CD14-positive monocyte (primary cell): Measurements from ENCODE around the gene CTRB1. TPM values are rescaled to one million over a fixed set of nuclear protein-coding genes. Genes with fewer than 3 reads are reported as not detected.
A peak's percentile ranks its signal among the peaks of the same experiment; 100 is the strongest.

Source experiments
- DNase-seq, 3 donors: peaks; one replicate each; pipeline ENCODE4 v3.0.0-alpha.2; 2011 to 2022
- H2AFZ ChIP-seq: 2 replicates; pipeline ENCODE4 v1.6.0; 2012; ENCODE audit warnings: mild to moderate bottlenecking, low read depth, low read length, inconsistent platforms; ENCODE audit not compliant: insufficient read depth, poor library complexity, severe bottlenecking
- H3K27ac ChIP-seq, 2 donors: 1 replicate in 1 of 2; 2 replicates in 1 of 2; pipeline ENCODE4 v1.5.1; 2012 to 2013; ENCODE audit warnings: low read length in 2 of 2, control low read depth in 1 of 2, inconsistent platforms in 1 of 2, low read depth in 1 of 2, mild to moderate bottlenecking in 1 of 2
- H3K27me3 ChIP-seq, 2 donors: one replicate each; pipeline versions ENCODE4 v1.6.0 to v1.6.1; 2011 to 2013; ENCODE audit warnings: low read length in 2 of 2; ENCODE audit not compliant: control insufficient read depth in 2 of 2, insufficient read depth in 2 of 2
- H3K36me3 ChIP-seq, 2 donors: replicated peaks in 1 of 2; 1 replicate in 1 of 2; 2 replicates in 1 of 2; pipeline versions ENCODE4 v1.5.1 to v1.6.1; 2012 to 2013; ENCODE audit warnings: low read length in 2 of 2, control low read depth in 1 of 2, inconsistent platforms in 1 of 2, mild to moderate bottlenecking in 1 of 2; ENCODE audit not compliant: insufficient read depth in 2 of 2, control insufficient read depth in 1 of 2
- H3K4me1 ChIP-seq, 2 donors: 1 replicate in 1 of 2; 2 replicates in 1 of 2; pipeline versions ENCODE4 v1.5.1 to v1.6.1; 2012 to 2013; ENCODE audit warnings: low read length in 2 of 2, control low read depth in 1 of 2, inconsistent platforms in 1 of 2, mild to moderate bottlenecking in 1 of 2, moderate library complexity in 1 of 2; ENCODE audit not compliant: insufficient read depth in 2 of 2, control insufficient read depth in 1 of 2
- H3K4me2 ChIP-seq: replicated peaks from 2 replicates; pipeline ENCODE3; 2012; ENCODE audit warnings: low read length, moderate library complexity, mild to moderate bottlenecking; ENCODE audit not compliant: poor library complexity, severe bottlenecking; ENCODE audit errors: extremely low read depth
- H3K4me3 ChIP-seq, 3 experiments: fragments of 200-600 bp in 1 of 3; sonication (generic) in 1 of 3; replicated peaks in 1 of 3; 1 replicate in 2 of 3; 2 replicates in 1 of 3; pipeline ENCODE4 v1.5.1; 2011 to 2013; ENCODE audit warnings: low read length in 3 of 3, mild to moderate bottlenecking in 3 of 3, control low read depth in 2 of 3, low read depth in 2 of 3, inconsistent platforms in 1 of 3, moderate library complexity in 1 of 3
- H3K79me2 ChIP-seq: 2 replicates; pipeline ENCODE4 v1.6.0; 2012; ENCODE audit warnings: mild to moderate bottlenecking, control low read depth, inconsistent platforms, low read length, moderate library complexity; ENCODE audit not compliant: insufficient read depth
- H3K9ac ChIP-seq: 2 replicates; pipeline ENCODE4 v1.6.0; 2017; ENCODE audit warnings: low read length, mild to moderate bottlenecking; ENCODE audit not compliant: insufficient read depth, poor library complexity, severe bottlenecking
- H3K9me3 ChIP-seq, 2 donors: replicated peaks in 1 of 2; 1 replicate in 1 of 2; 2 replicates in 1 of 2; pipeline versions ENCODE4 v1.5.1 to v1.6.1; 2012 to 2013; ENCODE audit warnings: low read length in 2 of 2, control low read depth in 1 of 2; ENCODE audit not compliant: control insufficient read depth in 1 of 2, insufficient read depth in 1 of 2
- H4K20me1 ChIP-seq: 2 replicates; pipeline ENCODE4 v1.6.0; 2012; ENCODE audit warnings: mild to moderate bottlenecking, low read length, control low read depth, moderate library complexity; ENCODE audit not compliant: insufficient read depth
- H3K27ac Mint-ChIP-seq, 7 donors: one replicate each; pipeline ENCODE4 v1.8.0; 2020; ENCODE audit warnings: mild to moderate bottlenecking in 7 of 7, mixed read lengths in 7 of 7, moderate library complexity in 6 of 7, inconsistent platforms in 2 of 7
- H3K27me3 Mint-ChIP-seq, 3 donors: one replicate each; pipeline ENCODE4 v1.8.0; 2021 to 2022; ENCODE audit warnings: low read depth in 3 of 3, mild to moderate bottlenecking in 3 of 3, mixed read lengths in 3 of 3, moderate library complexity in 3 of 3, inconsistent platforms in 1 of 3
- H3K36me3 Mint-ChIP-seq, 2 donors: one replicate each; pipeline ENCODE4 v1.8.0; 2020; ENCODE audit warnings: mixed read lengths in 2 of 2, inconsistent platforms in 1 of 2, mild to moderate bottlenecking in 1 of 2
- H3K4me1 Mint-ChIP-seq: one replicate; pipeline ENCODE4 v1.8.0; 2020; ENCODE audit warnings: mild to moderate bottlenecking, mixed read lengths
- H3K4me3 Mint-ChIP-seq, 2 donors: one replicate each; pipeline ENCODE4 v1.8.0; 2020; ENCODE audit warnings: mild to moderate bottlenecking in 2 of 2, mixed read lengths in 2 of 2, moderate library complexity in 1 of 2
- H3K9me3 Mint-ChIP-seq, 7 donors: one replicate each; pipeline ENCODE4 v1.8.0; 2020 to 2022; ENCODE audit warnings: mixed read lengths in 7 of 7, mild to moderate bottlenecking in 6 of 7, moderate library complexity in 6 of 7, inconsistent platforms in 2 of 7
- CTCF ChIP-seq: fragments of 200-600 bp; IDR thresholded peaks from one replicate; pipeline ENCODE4 v1.8.0; 2022; ENCODE audit warnings: antibody characterized with exemption, mild to moderate bottlenecking
- WGBS: methylation state at CpG from one replicate; pipeline ENCODE4 v1.1.5; 2013; ENCODE audit warnings: missing lambda C conversion rate; ENCODE audit not compliant: insufficient coverage; 5-methylcytosine and 5-hydroxymethylcytosine counted together
- intact Hi-C, 2 donors: fragments of 100-400 bp; cut with micrococcal nuclease; formaldehyde crosslinking; loops; one replicate each; pipeline versions ENCODE4 v1.15.0 to v1.15.1; 2023
- polyA plus RNA-seq, 3 donors: library from polyadenylated mRNA; depleted of rRNA in 1 of 3; unstranded in 2 of 3; stranded (reverse) in 1 of 3; fragments of 300-500 nt in 2 of 3; fragments of >200 nt in 1 of 3; fragmentation: Illumina TruSeq in 2 of 3; gene quantifications; 1 replicate in 2 of 3; 2 replicates in 1 of 3; pipeline ENCODE4 v1.2.3, GENCODE V29; 2012 to 2021

The CTRB1 gene
- polyA plus RNA-seq, 3 donors: not detected

GRCh38 chr16:75197522-75198134, 21.2 kb upstream of the CTRB1 start:
- Histone ChIP-seq H3K36me3 (no peaks in the 10 kb centered on the region), H3K79me2 (no peaks in the 10 kb centered on the region), H3K4me3 (no peak overlapping the region), H3K9ac (no peak overlapping the region), H4K20me1 (no peaks in the 10 kb centered on the region), H2AFZ (no peak overlapping the region), H3K27me3 (peaks cover 14 to 48% of the 10 kb centered on the region in 2 donors), H3K27ac (no peak overlapping the region), H3K4me1 (no peaks in the 10 kb centered on the region), H3K4me2 (no peak overlapping the region), H3K9me3 (no peaks in the 10 kb centered on the region)
- no peak for TF ChIP-seq CTCF
- H3K4me3 Mint-ChIP-seq: peak overlapping the region in 1 of 2 donors; percentile 63
- WGBS: 58% methylated on average over 9 of the region's 14 CpGs
- DNase-seq: no peak
- H3K9me3 Mint-ChIP-seq: peaks cover 0 to 2% (median 0%) of the 10 kb centered on the region in 7 donors
- H3K27ac Mint-ChIP-seq: no peak overlapping the region
- peaks cover 69 to 88% (median 72%) of the 10 kb centered on the region in 3 donors for H3K27me3 Mint-ChIP-seq
- H3K4me1 Mint-ChIP-seq: peaks cover 4% of the 10 kb centered on the region
- no peaks in the 10 kb centered on the region for H3K36me3 Mint-ChIP-seq
- intact Hi-C loops: loop anchor here (2.0 to 10.0 kb wide), 3 partner anchors 187 to 567 kb away; no protein-coding TSS in a partner anchor

DNA sequence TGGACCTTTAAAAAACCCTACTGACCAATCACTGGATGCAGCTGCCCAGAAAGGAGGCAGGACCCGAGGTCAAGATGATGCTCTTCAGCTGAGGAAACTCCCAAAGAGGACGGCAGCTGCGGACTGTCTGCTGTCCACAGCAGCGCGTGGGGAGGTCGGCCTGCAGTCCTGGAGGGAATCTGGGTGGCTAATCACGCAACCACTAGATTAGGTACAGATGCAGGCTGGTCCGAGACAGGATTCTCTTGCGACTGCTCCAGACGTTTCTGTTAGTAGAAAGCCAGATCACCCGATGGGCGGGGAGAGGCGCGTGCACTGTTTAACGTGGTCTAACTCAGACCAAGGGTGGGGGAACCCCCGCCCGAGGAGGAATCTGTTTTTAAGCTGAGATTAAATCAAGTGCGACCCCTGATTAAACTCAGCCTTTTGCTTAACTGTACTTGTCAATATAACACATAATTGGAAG, 20.6 kb upstream of the CTRB1 start:
- H3K4me1 ChIP-seq: no peaks in the 10 kb centered on the region
- Mint-ChIP-seq H3K4me3 (peak overlapping the region in 1 of 2 donors; percentile 63), H3K27ac (no peak overlapping the region), H3K36me3 (no peaks in the 10 kb centered on the region), H3K4me1 (peaks cover 4% of the 10 kb centered on the region), H3K27me3 (peaks cover 72 to 92% (median 75%) of the 10 kb centered on the region in 3 donors), H3K9me3 (peaks cover 0 to 2% (median 0%) of the 10 kb centered on the region in 7 donors)
- no peak for DNase-seq
- intact Hi-C loops: loop anchor here (2.0 to 10.0 kb wide), 3 partner anchors 187 to 567 kb away; no protein-coding TSS in a partner anchor
- no peak overlapping the region for H2AFZ ChIP-seq
- H3K4me3 ChIP-seq: no peak overlapping the region
- H3K79me2 ChIP-seq: no peaks in the 10 kb centered on the region
- no peak overlapping the region for H3K27ac ChIP-seq
- no peak for TF ChIP-seq CTCF
- no peaks in the 10 kb centered on the region for H3K9me3 ChIP-seq
- H3K27me3 ChIP-seq: peaks cover 14 to 51% of the 10 kb centered on the region in 2 donors
- H3K9ac ChIP-seq: no peak overlapping the region
- WGBS: 68% methylated on average over 17 of the region's 18 CpGs
- no peaks in the 10 kb centered on the region for H4K20me1 ChIP-seq
- H3K4me2 ChIP-seq: no peak overlapping the region
- no peaks in the 10 kb centered on the region for H3K36me3 ChIP-seq
